Trophoblast cell (in vitro differentiated cells and primary cell): ENCODE data around the gene CAST.
A peak's percentile ranks its signal among the peaks of the same experiment; 100 is the strongest.

ENCODE experiments used
- DNase-seq, 2 donors: peaks; one replicate each; pipeline ENCODE4 v3.0.0-alpha.2; 2016
- H2AFZ ChIP-seq: 2 replicates; pipeline ENCODE4 v1.6.1; 2013; ENCODE audit warnings: low read length, moderate library complexity, mild to moderate bottlenecking; ENCODE audit not compliant: insufficient read depth, poor library complexity
- H2AK5ac ChIP-seq: 2 replicates; pipeline ENCODE4 v1.6.1; 2013; ENCODE audit warnings: mild to moderate bottlenecking, low read length
- H2BK120ac ChIP-seq: 2 replicates; pipeline ENCODE4 v1.6.1; 2013; ENCODE audit warnings: low read length, mild to moderate bottlenecking, moderate library complexity; ENCODE audit not compliant: insufficient read depth, poor library complexity
- H2BK12ac ChIP-seq: 2 replicates; pipeline ENCODE4 v1.6.1; 2013; ENCODE audit warnings: mild to moderate bottlenecking, low read length, moderate library complexity
- H2BK5ac ChIP-seq: 2 replicates; pipeline ENCODE4 v1.6.1; 2013; ENCODE audit warnings: low read length, low read depth, moderate library complexity, mild to moderate bottlenecking; ENCODE audit not compliant: poor library complexity
- H3K14ac ChIP-seq: 2 replicates; pipeline ENCODE4 v1.6.1; 2013; ENCODE audit warnings: mild to moderate bottlenecking, low read length
- H3K18ac ChIP-seq: 2 replicates; pipeline ENCODE4 v1.6.1; 2013; ENCODE audit warnings: mild to moderate bottlenecking, low read length
- H3K23ac ChIP-seq: 2 replicates; pipeline ENCODE4 v1.6.1; 2013; ENCODE audit warnings: low read length
- H3K27ac ChIP-seq: 2 replicates; pipeline ENCODE4 v1.5.1; 2013; ENCODE audit warnings: low read depth, mild to moderate bottlenecking, inconsistent platforms, low read length, moderate library complexity
- H3K27me3 ChIP-seq: 2 replicates; pipeline ENCODE4 v1.6.1; 2013; ENCODE audit warnings: inconsistent platforms, mild to moderate bottlenecking, low read length, moderate library complexity; ENCODE audit not compliant: insufficient read depth
- H3K36me3 ChIP-seq, 2 experiments: 1 replicate in 1 of 2; 2 replicates in 1 of 2; pipeline ENCODE4 v1.6.1; 2013; ENCODE audit warnings: low read length in 2 of 2, mild to moderate bottlenecking in 2 of 2, moderate library complexity in 1 of 2; ENCODE audit not compliant: insufficient read depth in 2 of 2, control insufficient read depth in 1 of 2
- H3K4ac ChIP-seq: 2 replicates; pipeline ENCODE4 v1.6.1; 2013; ENCODE audit warnings: low read depth, mild to moderate bottlenecking, low read length, moderate library complexity
- H3K4me1 ChIP-seq, 2 experiments: 1 replicate in 1 of 2; 2 replicates in 1 of 2; pipeline ENCODE4 v1.6.1; 2013; ENCODE audit warnings: low read length in 2 of 2, mild to moderate bottlenecking in 2 of 2, moderate library complexity in 1 of 2; ENCODE audit not compliant: insufficient read depth in 2 of 2, control insufficient read depth in 1 of 2
- H3K4me2 ChIP-seq: 2 replicates; pipeline ENCODE4 v1.6.1; 2013; ENCODE audit warnings: inconsistent platforms, mild to moderate bottlenecking, low read length, moderate library complexity
- H3K4me3 ChIP-seq: 2 replicates; pipeline ENCODE4 v1.5.1; 2013; ENCODE audit warnings: mild to moderate bottlenecking, low read depth, low read length, inconsistent platforms
- H3K79me1 ChIP-seq: one replicate; pipeline ENCODE4 v1.6.1; 2013; ENCODE audit warnings: low read length
- H3K79me2 ChIP-seq: 2 replicates; pipeline ENCODE4 v1.6.1; 2013; ENCODE audit warnings: low read length, mild to moderate bottlenecking; ENCODE audit not compliant: control insufficient read depth, insufficient read depth, poor library complexity
- H3K9ac ChIP-seq: 2 replicates; pipeline ENCODE4 v1.6.1; 2013; ENCODE audit warnings: mild to moderate bottlenecking, low read length
- H3K9me3 ChIP-seq: 2 replicates; pipeline ENCODE4 v1.6.1; 2013; ENCODE audit warnings: low read depth, mild to moderate bottlenecking, control low read depth, inconsistent platforms, low read length; ENCODE audit not compliant: insufficient read depth
- H4K12ac ChIP-seq: 2 replicates; pipeline ENCODE4 v1.6.1; 2013; ENCODE audit warnings: low read depth, mild to moderate bottlenecking, low read length, moderate library complexity
- H4K8ac ChIP-seq: 2 replicates; pipeline ENCODE4 v1.6.1; 2013; ENCODE audit warnings: low read depth, mild to moderate bottlenecking, low read length, moderate library complexity
- H4K91ac ChIP-seq: one replicate; pipeline ENCODE4 v1.6.1; 2013; ENCODE audit warnings: low read depth, mild to moderate bottlenecking, low read length, moderate library complexity
- WGBS: extraction: QIAGEN DNeasy Blood & Tissue Kit; methylation state at CpG from one replicate; pipeline ENCODE4 v1.1.7; 2013; ENCODE audit warnings: missing lambda C conversion rate; ENCODE audit not compliant: insufficient read length, insufficient coverage; ENCODE audit errors: extremely low coverage; 5-methylcytosine and 5-hydroxymethylcytosine counted together

The CAST gene

GRCh38 chr5:96637196-96637595 is 25.0 kb upstream of the CAST start:
- H2AFZ ChIP-seq, result no peak overlapping the region
- H4K91ac ChIP-seq, result no peak overlapping the region
- H3K27ac ChIP-seq, result peak overlapping the region; percentile 75
- H3K14ac ChIP-seq, result no peak overlapping the region
- H3K36me3 ChIP-seq, result no peaks in the 10 kb centered on the region
- no peak overlapping the region for H2BK12ac ChIP-seq
- H3K18ac ChIP-seq, result no peak overlapping the region
- no peak overlapping the region for H4K8ac ChIP-seq
- no peak overlapping the region for H3K4me3 ChIP-seq
- H3K4me2 ChIP-seq, result peak overlapping the region; percentile 36
- peak; percentile 54 to 92 for DNase-seq
- no peaks in the 10 kb centered on the region for H3K9me3 ChIP-seq
- no peak overlapping the region for H3K4ac ChIP-seq
- H3K27me3 ChIP-seq, result no peaks in the 10 kb centered on the region
- no peaks in the 10 kb centered on the region for H3K79me2 ChIP-seq
- peaks cover 8% of the 10 kb centered on the region in 2 experiments for H3K4me1 ChIP-seq
- no peak overlapping the region for H2BK5ac ChIP-seq
- no CpG with 5 or more reads among the region's 1 CpG for WGBS
- H3K9ac ChIP-seq, result no peak overlapping the region
- no peak overlapping the region for H2AK5ac ChIP-seq
- no peak overlapping the region for H4K12ac ChIP-seq
- no peak overlapping the region for H3K23ac ChIP-seq
- H3K79me1 ChIP-seq, result peaks cover 21% of the 10 kb centered on the region
- H2BK120ac ChIP-seq, result no peak overlapping the region

- no CpG with 5 or more reads among the region's 3 CpGs for WGBS
- Histone ChIP-seq H2AFZ (no peak overlapping the region), H3K27ac (no peak overlapping the region), H3K18ac (no peak overlapping the region), H3K4ac (no peak overlapping the region), H3K14ac (no peak overlapping the region), H3K23ac (no peak overlapping the region), H4K12ac (no peak overlapping the region), H4K91ac (no peak overlapping the region), H2AK5ac (no peak overlapping the region), H3K4me2 (no peak overlapping the region), H3K36me3 (no peaks in the 10 kb centered on the region), H2BK120ac (peak overlapping the region; percentile 25), H2BK5ac (no peak overlapping the region), H3K9ac (no peak overlapping the region), H3K79me1 (peaks cover 21% of the 10 kb centered on the region), H3K4me1 (peaks cover 8% of the 10 kb centered on the region in 2 experiments), H2BK12ac (no peak overlapping the region), H3K27me3 (no peaks in the 10 kb centered on the region), H3K9me3 (no peaks in the 10 kb centered on the region), H4K8ac (no peak overlapping the region), H3K4me3 (no peak overlapping the region), H3K79me2 (no peaks in the 10 kb centered on the region)
- no peak for DNase-seq
Observed at GRCh38 chr5:96638561-96638960, 23.6 kb upstream of the CAST start.

GRCh38 chr5:96640696-96641095 is 21.5 kb upstream of the CAST start:
- H3K9me3 ChIP-seq, result no peaks in the 10 kb centered on the region
- H3K27me3 ChIP-seq, result no peaks in the 10 kb centered on the region
- DNase-seq, result no peak
- no peaks in the 10 kb centered on the region for H3K79me2 ChIP-seq
- H4K8ac ChIP-seq, result no peak overlapping the region
- H3K14ac ChIP-seq, result no peak overlapping the region
- peak overlapping the region; percentile 58 for H2BK12ac ChIP-seq
- H3K27ac ChIP-seq, result no peak overlapping the region
- no peak overlapping the region for H2BK5ac ChIP-seq
- H2AFZ ChIP-seq, result no peak overlapping the region
- no peak overlapping the region for H3K4me3 ChIP-seq
- no peak overlapping the region for H3K4ac ChIP-seq
- H4K91ac ChIP-seq, result peak overlapping the region; percentile 35
- H3K79me1 ChIP-seq, result peaks cover 21% of the 10 kb centered on the region
- H2BK120ac ChIP-seq, result no peak overlapping the region
- H3K9ac ChIP-seq, result no peak overlapping the region
- H3K23ac ChIP-seq, result no peak overlapping the region
- H3K4me1 ChIP-seq, result peaks cover 8% of the 10 kb centered on the region in 2 experiments
- H2AK5ac ChIP-seq, result no peak overlapping the region
- no peaks in the 10 kb centered on the region for H3K36me3 ChIP-seq
- no CpG with 5 or more reads among the region's 3 CpGs for WGBS
- H3K4me2 ChIP-seq, result no peak overlapping the region
- H3K18ac ChIP-seq, result no peak overlapping the region
- H4K12ac ChIP-seq, result no peak overlapping the region

GRCh38 chr5:96641368-96642280 is 20.6 kb upstream of the CAST start:
- Histone ChIP-seq H4K12ac (no peak overlapping the region), H3K23ac (no peak overlapping the region), H3K4me1 (peaks cover 7% of the 10 kb centered on the region in 2 experiments), H3K79me2 (no peaks in the 10 kb centered on the region), H3K4ac (no peak overlapping the region), H2BK5ac (no peak overlapping the region), H3K9ac (no peak overlapping the region), H3K4me2 (no peak overlapping the region), H3K4me3 (no peak overlapping the region), H2BK12ac (peak overlapping the region; percentile 69), H2BK120ac (peak overlapping the region; percentile 30), H3K36me3 (no peaks in the 10 kb centered on the region), H3K27ac (no peak overlapping the region), H2AK5ac (peak overlapping the region; percentile 76), H4K91ac (peak overlapping the region; percentile 26), H4K8ac (peak overlapping the region; percentile 73), H3K79me1 (peaks cover 20% of the 10 kb centered on the region), H3K18ac (no peak overlapping the region), H3K14ac (peak overlapping the region; percentile 24), H3K27me3 (no peaks in the 10 kb centered on the region), H2AFZ (no peak overlapping the region), H3K9me3 (no peaks in the 10 kb centered on the region)
- WGBS, result no CpG with 5 or more reads among the region's 5 CpGs
- peak in 1 of 2 donors; percentile 77 for DNase-seq
